Neuronal stem cell (in vitro differentiated cells): Measurements from ENCODE around the gene CLCNKA. TPM values are rescaled to one million over a fixed set of nuclear protein-coding genes. Genes with fewer than 3 reads are reported as not detected.

Experiments used
- DNase-seq: peaks from one replicate; pipeline ENCODE4 v3.0.0-alpha.2; 2013; ENCODE audit warnings: low spot score
- H2AFZ ChIP-seq: one replicate; pipeline ENCODE4 v1.6.1; 2013; ENCODE audit warnings: mild to moderate bottlenecking, low read length, inconsistent platforms
- H2AK5ac ChIP-seq: 2 replicates; pipeline ENCODE4 v1.6.1; 2013; ENCODE audit warnings: low read depth, mild to moderate bottlenecking, inconsistent platforms, low read length, moderate library complexity, mixed read lengths
- H2BK120ac ChIP-seq: 2 replicates; pipeline ENCODE4 v1.6.1; 2013; ENCODE audit warnings: low read depth, mild to moderate bottlenecking, inconsistent platforms, low read length, moderate library complexity, mixed read lengths
- H2BK12ac ChIP-seq: one replicate; pipeline ENCODE4 v1.6.1; 2013; ENCODE audit warnings: low read length, inconsistent platforms
- H2BK15ac ChIP-seq: 2 replicates; pipeline ENCODE4 v1.6.1; 2013; ENCODE audit warnings: mild to moderate bottlenecking, low read length, inconsistent platforms, mixed read lengths
- H2BK5ac ChIP-seq: one replicate; pipeline ENCODE4 v1.6.1; 2013; ENCODE audit warnings: inconsistent platforms, mild to moderate bottlenecking, low read length, moderate library complexity
- H3K14ac ChIP-seq: one replicate; pipeline ENCODE4 v1.6.1; 2013; ENCODE audit warnings: low read length, inconsistent platforms
- H3K18ac ChIP-seq: 2 replicates; pipeline ENCODE4 v1.6.1; 2013; ENCODE audit warnings: low read length, inconsistent platforms
- H3K23ac ChIP-seq: 2 replicates; pipeline ENCODE4 v1.6.1; 2013; ENCODE audit warnings: low read depth, mild to moderate bottlenecking, mixed read lengths, low read length, inconsistent platforms; ENCODE audit not compliant: poor library complexity
- H3K27ac ChIP-seq: replicated peaks from 3 replicates; pipeline ENCODE4 v1.5.1; 2013; ENCODE audit warnings: low read length, inconsistent platforms
- H3K27me3 ChIP-seq, 3 experiments: 2 replicates each; pipeline ENCODE4 v1.6.1; 2013; ENCODE audit warnings: low read length in 3 of 3, mild to moderate bottlenecking in 2 of 3, inconsistent platforms in 1 of 3, low read depth in 1 of 3, mixed read lengths in 1 of 3, moderate library complexity in 1 of 3; ENCODE audit not compliant: control insufficient read depth in 3 of 3, insufficient read depth in 3 of 3
- H3K36me3 ChIP-seq, 2 donors: replicated peaks in 1 of 2; 2 replicates each; pipeline ENCODE4 v1.6.1; 2013; ENCODE audit warnings: low read length in 2 of 2; ENCODE audit not compliant: control insufficient read depth in 2 of 2, insufficient read depth in 2 of 2
- H3K4ac ChIP-seq: 2 replicates; pipeline ENCODE4 v1.6.1; 2013; ENCODE audit warnings: inconsistent platforms, mild to moderate bottlenecking, low read length, moderate library complexity
- H3K4me1 ChIP-seq, 2 donors: 1 replicate in 1 of 2; 2 replicates in 1 of 2; pipeline ENCODE4 v1.6.1; 2013; ENCODE audit warnings: low read length in 2 of 2, low read depth in 1 of 2; ENCODE audit not compliant: control insufficient read depth in 2 of 2, insufficient read depth in 1 of 2
- H3K4me2 ChIP-seq: one replicate; pipeline ENCODE4 v1.6.1; 2013; ENCODE audit warnings: mild to moderate bottlenecking, low read length, inconsistent platforms; ENCODE audit not compliant: insufficient read depth, poor library complexity, severe bottlenecking
- H3K4me3 ChIP-seq, 2 donors: 2 replicates each; pipeline ENCODE4 v1.5.1; 2013; ENCODE audit warnings: low read length in 2 of 2, mild to moderate bottlenecking in 2 of 2, inconsistent platforms in 1 of 2, moderate library complexity in 1 of 2
- H3K79me1 ChIP-seq: one replicate; pipeline ENCODE4 v1.6.1; 2013; ENCODE audit warnings: low read depth, mild to moderate bottlenecking, inconsistent platforms, low read length, moderate library complexity
- H3K9ac ChIP-seq: one replicate; pipeline ENCODE4 v1.6.1; 2013; ENCODE audit warnings: mild to moderate bottlenecking, low read depth, low read length, inconsistent platforms; ENCODE audit not compliant: poor library complexity
- H3K9me3 ChIP-seq, 2 donors: replicated peaks in 1 of 2; 2 replicates each; pipeline versions ENCODE3 to v1.6.1; 2013; ENCODE audit warnings: low read length in 2 of 2, mild to moderate bottlenecking in 2 of 2, inconsistent platforms in 1 of 2, low read depth in 1 of 2, mixed read lengths in 1 of 2, moderate library complexity in 1 of 2; ENCODE audit not compliant: control insufficient read depth in 2 of 2, insufficient read depth in 1 of 2
- H4K8ac ChIP-seq: one replicate; pipeline ENCODE4 v1.6.1; 2013; ENCODE audit warnings: low read depth, mild to moderate bottlenecking, inconsistent platforms, low read length, moderate library complexity
- H4K91ac ChIP-seq: one replicate; pipeline ENCODE4 v1.6.1; 2013; ENCODE audit warnings: low read length, low read depth, mild to moderate bottlenecking, inconsistent platforms; ENCODE audit not compliant: poor library complexity
- WGBS, 2 donors: extraction: QIAGEN DNeasy Blood & Tissue Kit; methylation state at CpG; one replicate each; pipeline ENCODE4 v1.1.7; 2013; ENCODE audit warnings: missing lambda C conversion rate in 2 of 2, mixed read lengths in 1 of 2; ENCODE audit not compliant: insufficient read length in 2 of 2, insufficient replicate concordance in 1 of 2; ENCODE audit errors: extremely low coverage in 2 of 2; 5-methylcytosine and 5-hydroxymethylcytosine counted together
- small RNA-seq: library from polyadenylated mRNA; stranded (forward); fragments of <200 nt; extraction: miRNeasy Mini kit (QIAGEN cat#:217004); gene quantifications from one replicate; pipeline ENCODE3, GENCODE V24; 2013; ENCODE audit not compliant: insufficient read depth

Gene CLCNKA

DNA sequence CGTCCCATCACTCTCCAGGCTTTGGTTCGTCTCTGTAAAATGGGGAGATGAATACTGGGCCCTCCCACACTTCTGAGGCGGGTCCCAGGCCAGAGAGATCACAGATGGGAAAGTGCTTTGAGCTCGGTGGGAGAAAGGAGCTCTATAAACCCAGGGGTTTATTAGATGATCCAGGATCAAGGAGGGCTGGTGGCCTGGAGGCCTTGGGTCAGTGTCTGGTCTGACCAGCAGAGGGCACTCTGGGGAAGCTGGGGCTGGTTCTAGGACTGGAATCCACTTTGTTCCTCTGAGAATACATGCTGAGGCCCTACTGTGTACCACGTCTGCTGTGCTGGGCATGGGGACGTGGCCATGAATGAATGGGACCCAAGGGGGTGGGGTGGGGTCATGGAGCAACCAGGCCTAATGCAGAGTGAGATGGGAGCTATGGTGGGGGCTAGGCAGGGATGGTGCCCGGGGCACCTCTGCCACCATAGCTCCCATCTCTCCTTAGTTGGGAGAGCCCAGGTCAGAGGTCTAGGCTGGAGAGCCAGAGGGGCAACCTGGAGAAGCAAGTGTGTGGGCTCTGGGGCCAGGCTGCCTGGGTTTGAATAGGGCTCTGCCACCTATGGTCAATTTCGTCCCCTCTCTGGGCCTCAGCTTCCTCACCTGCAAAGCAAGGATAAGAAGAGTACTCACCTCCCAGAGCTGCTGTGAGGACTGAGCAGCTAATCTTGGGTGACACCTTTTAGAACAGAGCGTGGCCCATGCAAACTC, 60.6 kb downstream of the CLCNKA start:
- Histone ChIP-seq H3K4me1 (peaks cover 5 to 8% of the 10 kb centered on the region in 2 donors), H3K4me2 (no peak overlapping the region), H3K79me1 (no peaks in the 10 kb centered on the region), H3K27ac (no peak overlapping the region), H2AK5ac (peak overlapping the region; percentile 98), H3K4me3 (no peak overlapping the region), H3K23ac (peak overlapping the region; percentile 12), H2AFZ (no peak overlapping the region), H3K9ac (no peak overlapping the region), H3K36me3 (no peaks in the 10 kb centered on the region), H3K27me3 (peaks cover 0 to 6% (median 0%) of the 10 kb centered on the region in 3 experiments), H3K14ac (no peak overlapping the region), H3K18ac (peak overlapping the region; percentile 11), H4K8ac (no peak overlapping the region), H2BK120ac (peak overlapping the region; percentile 14), H2BK5ac (peak overlapping the region; percentile 84), H2BK12ac (peak overlapping the region; percentile 24), H4K91ac (no peak overlapping the region), H3K4ac (no peak overlapping the region), H2BK15ac (peak overlapping the region; percentile 3), H3K9me3 (no peaks in the 10 kb centered on the region)
- WGBS, 2 donors, result no CpG with 5 or more reads among the region's 9 CpGs
- peak; percentile 74 for DNase-seq

DNA sequence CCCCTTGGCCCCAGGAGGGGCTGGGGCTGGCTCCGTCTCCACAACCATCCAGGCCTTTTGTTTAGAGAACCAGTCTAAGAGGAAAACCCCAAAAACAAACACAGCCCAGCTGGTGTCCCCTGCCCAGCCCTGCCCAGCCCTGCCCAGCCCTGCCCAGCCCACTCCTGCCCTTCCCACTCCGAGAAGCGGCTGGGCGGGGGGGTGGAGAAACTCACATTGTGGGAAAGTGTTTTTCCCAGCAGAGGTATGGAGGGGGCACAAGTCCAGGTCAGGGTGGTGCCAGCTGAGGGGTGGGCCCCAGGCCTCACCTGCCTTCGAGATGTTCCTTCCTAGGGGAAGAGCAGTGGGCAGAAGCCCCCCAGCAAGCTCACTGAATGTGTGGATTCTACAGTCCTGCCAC, 61.6 kb downstream of the CLCNKA start:
- H2AFZ ChIP-seq, result no peak overlapping the region
- H3K27me3 ChIP-seq, result peaks cover 0 to 9% (median 0%) of the 10 kb centered on the region in 3 experiments
- H2BK5ac ChIP-seq, result no peak overlapping the region
- peak overlapping the region; percentile 58 for H2BK12ac ChIP-seq
- no peak overlapping the region for H4K8ac ChIP-seq
- peak overlapping the region; percentile 98 for H2AK5ac ChIP-seq
- peaks cover 5 to 9% of the 10 kb centered on the region in 2 donors for H3K4me1 ChIP-seq
- H3K27ac ChIP-seq, result no peak overlapping the region
- H3K36me3 ChIP-seq, result no peaks in the 10 kb centered on the region
- no peak overlapping the region for H3K4me2 ChIP-seq
- no peaks in the 10 kb centered on the region for H3K9me3 ChIP-seq
- H3K4ac ChIP-seq, result no peak overlapping the region
- WGBS, 2 donors, result no CpG with 5 or more reads among the region's 5 CpGs
- H2BK120ac ChIP-seq, result peak overlapping the region; percentile 26
- no peak overlapping the region for H3K4me3 ChIP-seq
- no peak overlapping the region for H4K91ac ChIP-seq
- DNase-seq, result no peak
- peak overlapping the region; percentile 92 for H3K18ac ChIP-seq
- H3K9ac ChIP-seq, result no peak overlapping the region
- no peak overlapping the region for H3K23ac ChIP-seq
- H3K79me1 ChIP-seq, result no peaks in the 10 kb centered on the region
- H2BK15ac ChIP-seq, result peak overlapping the region; percentile 85
- no peak overlapping the region for H3K14ac ChIP-seq

Small RNAs within 50 kb of the gene (small RNA-seq; reads per million reads assigned to genes)
- gene AL355994.1 (not detected), gene AL355994.5 (not detected)
